DOHH2 (cell line): ENCODE data around the gene TPCN2.

ENCODE experiments used
- EZH2phosphoT487 ChIP-seq: fragments of 200-600 bp; sonication (generic); IDR thresholded peaks from 2 replicates; pipeline ENCODE4 v1.6.1; 2017; ENCODE audit warnings: borderline replicate concordance, mild to moderate bottlenecking, antibody characterized with exemption, low read length, moderate library complexity, mixed read lengths
- TF ChIP-seq, protein P1 (sequence below): fragments of 200-600 bp; sonication (generic); IDR thresholded peaks from one replicate; pipeline ENCODE4 v1.5.1; 2014; ENCODE audit warnings: antibody characterized with exemption, mild to moderate bottlenecking, low read depth, low read length; ENCODE audit not compliant: poor library complexity, severe bottlenecking

DNA sequence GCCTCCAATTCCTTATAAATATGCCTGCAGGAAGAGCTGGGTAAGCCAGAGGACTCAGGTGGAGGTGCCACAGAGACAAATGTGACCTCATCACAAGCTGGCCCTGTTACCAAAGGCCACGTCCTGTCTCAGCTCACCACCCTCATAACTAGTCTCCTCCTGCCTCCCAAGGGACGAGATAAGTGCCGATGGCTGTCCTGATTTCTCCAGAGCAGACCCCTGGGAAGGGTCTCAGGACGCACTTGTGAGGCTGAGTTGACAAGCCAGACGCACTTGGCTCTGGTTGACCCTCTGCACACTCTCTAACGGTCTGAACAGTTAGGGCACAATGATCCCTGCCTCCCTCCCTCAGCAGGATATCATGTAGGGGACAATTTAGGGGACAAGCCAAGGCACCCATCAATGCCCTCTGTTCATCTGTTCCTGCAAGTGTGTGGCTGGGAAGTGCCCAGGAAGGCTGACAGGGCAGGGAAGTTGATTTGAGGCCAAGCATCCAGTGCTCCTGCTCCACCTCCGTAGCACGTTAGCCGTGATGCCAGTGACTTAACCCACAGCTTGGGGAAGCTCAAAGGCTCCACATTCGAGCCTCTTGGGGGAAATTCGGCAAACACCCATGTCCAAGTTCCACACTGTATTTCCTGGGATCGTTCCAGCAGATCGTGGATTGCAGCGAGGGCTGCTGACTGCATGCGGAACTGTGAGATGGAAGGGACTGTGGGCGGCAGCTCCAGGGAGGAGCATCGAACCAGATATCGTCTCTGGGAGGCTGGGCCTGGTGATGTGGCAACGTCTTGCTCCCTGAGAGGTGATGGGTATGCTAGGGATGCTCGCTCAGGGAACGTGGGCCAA, 109.8 kb downstream of the TPCN2 start:
- TF ChIP-seq, protein P1, sequence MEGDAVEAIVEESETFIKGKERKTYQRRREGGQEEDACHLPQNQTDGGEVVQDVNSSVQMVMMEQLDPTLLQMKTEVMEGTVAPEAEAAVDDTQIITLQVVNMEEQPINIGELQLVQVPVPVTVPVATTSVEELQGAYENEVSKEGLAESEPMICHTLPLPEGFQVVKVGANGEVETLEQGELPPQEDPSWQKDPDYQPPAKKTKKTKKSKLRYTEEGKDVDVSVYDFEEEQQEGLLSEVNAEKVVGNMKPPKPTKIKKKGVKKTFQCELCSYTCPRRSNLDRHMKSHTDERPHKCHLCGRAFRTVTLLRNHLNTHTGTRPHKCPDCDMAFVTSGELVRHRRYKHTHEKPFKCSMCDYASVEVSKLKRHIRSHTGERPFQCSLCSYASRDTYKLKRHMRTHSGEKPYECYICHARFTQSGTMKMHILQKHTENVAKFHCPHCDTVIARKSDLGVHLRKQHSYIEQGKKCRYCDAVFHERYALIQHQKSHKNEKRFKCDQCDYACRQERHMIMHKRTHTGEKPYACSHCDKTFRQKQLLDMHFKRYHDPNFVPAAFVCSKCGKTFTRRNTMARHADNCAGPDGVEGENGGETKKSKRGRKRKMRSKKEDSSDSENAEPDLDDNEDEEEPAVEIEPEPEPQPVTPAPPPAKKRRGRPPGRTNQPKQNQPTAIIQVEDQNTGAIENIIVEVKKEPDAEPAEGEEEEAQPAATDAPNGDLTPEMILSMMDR, result no peak
- TF ChIP-seq EZH2phosphoT487, result no peak
